ENCODE measurements around the gene CERS3. TPM values are rescaled to one million over a fixed set of nuclear protein-coding genes. Genes with fewer than 3 reads are reported as not detected.

The CERS3 gene
- total and polyA plus RNA-seq, 9 donors, result 0.02 to 0.48 (median 0.15) TPM; not detected in 4

DNA sequence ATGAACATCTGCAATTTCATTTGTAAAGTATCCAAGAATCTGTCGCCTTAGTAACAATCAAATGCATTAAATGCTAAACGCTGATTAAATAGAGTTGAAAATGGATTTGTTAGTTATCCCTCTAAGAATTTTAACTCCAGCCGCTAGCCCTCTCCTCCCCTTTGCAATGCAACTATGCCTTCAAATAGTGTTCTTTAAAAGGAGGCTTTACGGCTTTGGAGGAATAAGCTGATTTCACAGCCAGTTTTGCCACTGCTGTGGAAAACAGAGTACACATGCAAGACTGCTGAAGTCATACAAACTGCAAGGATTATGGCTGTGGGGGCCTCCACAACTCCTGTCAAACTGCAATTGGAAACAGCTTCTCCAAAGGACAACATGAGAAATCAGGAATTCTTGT is 89.2 kb downstream of the CERS3 start:
- TF ChIP-seq, protein P1, sequence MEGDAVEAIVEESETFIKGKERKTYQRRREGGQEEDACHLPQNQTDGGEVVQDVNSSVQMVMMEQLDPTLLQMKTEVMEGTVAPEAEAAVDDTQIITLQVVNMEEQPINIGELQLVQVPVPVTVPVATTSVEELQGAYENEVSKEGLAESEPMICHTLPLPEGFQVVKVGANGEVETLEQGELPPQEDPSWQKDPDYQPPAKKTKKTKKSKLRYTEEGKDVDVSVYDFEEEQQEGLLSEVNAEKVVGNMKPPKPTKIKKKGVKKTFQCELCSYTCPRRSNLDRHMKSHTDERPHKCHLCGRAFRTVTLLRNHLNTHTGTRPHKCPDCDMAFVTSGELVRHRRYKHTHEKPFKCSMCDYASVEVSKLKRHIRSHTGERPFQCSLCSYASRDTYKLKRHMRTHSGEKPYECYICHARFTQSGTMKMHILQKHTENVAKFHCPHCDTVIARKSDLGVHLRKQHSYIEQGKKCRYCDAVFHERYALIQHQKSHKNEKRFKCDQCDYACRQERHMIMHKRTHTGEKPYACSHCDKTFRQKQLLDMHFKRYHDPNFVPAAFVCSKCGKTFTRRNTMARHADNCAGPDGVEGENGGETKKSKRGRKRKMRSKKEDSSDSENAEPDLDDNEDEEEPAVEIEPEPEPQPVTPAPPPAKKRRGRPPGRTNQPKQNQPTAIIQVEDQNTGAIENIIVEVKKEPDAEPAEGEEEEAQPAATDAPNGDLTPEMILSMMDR (IDR thresholded peaks at IDR 0.05), result no peak
- no peaks in the 10 kb centered on the region for H3K27me3 ChIP-seq
- intact Hi-C loops (cut with DNase I), result no loop called here
- H3K27ac ChIP-seq, result no peak overlapping the region
- H3K36me3 ChIP-seq, result no peaks in the 10 kb centered on the region
- no peaks in the 10 kb centered on the region for H3K9me3 ChIP-seq
- 18 to 26% (median 21%) methylated on average over 4 of the region's 4 CpGs for WGBS, 3 donors
- peaks cover 2% of the 10 kb centered on the region for H3K4me1 ChIP-seq (ENCODE audit: insufficient read depth)
- DNase-seq, result no peak
- H3K4me3 ChIP-seq, result no peak overlapping the region

DNA sequence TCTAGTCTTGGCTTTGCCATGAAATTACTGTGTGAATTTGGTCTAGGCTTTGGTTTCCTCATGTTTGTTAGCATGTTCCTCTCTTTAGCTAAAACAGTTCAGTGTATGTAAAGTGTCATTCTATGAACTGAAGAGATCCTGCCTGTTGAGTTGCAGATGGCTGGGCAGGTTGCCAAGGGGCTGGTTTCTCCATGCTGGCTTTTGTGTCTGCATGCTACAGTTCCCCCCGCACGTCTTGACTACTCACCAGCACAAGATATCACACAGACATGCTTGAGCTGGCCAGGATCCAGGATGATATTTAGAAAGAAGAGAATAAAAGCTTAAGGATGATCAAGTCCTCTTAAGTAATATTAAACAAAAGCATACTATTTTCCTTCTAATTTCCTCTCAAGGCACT is 90.2 kb downstream of the CERS3 start:
- H3K4me1 ChIP-seq (ENCODE audit: insufficient read depth), result peaks cover 2% of the 10 kb centered on the region
- H3K9me3 ChIP-seq, result no peaks in the 10 kb centered on the region
- TF ChIP-seq POLR2A (IDR thresholded peaks at IDR 0.05) (no peak), EP300 (IDR thresholded peaks at IDR 0.05) (no peak)
- TF ChIP-seq, protein P1 (IDR thresholded peaks at IDR 0.05), result no peak
- intact Hi-C loops (cut with DNase I), result no loop called here
- H3K27me3 ChIP-seq, result no peaks in the 10 kb centered on the region
- no peak overlapping the region for H3K27ac ChIP-seq
- peak; percentile 73 to 84 (median 78) for DNase-seq
- H3K4me3 ChIP-seq, result no peak overlapping the region
- 1 to 7% (median 2%) methylated on average over 2 of the region's 2 CpGs for WGBS, 3 donors
- no peaks in the 10 kb centered on the region for H3K36me3 ChIP-seq

- Histone ChIP-seq H3K36me3 (no peaks in the 10 kb centered on the region), H3K4me1 (ENCODE audit: insufficient read depth) (peaks cover 2% of the 10 kb centered on the region), H3K4me3 (no peak overlapping the region), H3K27ac (no peak overlapping the region), H3K27me3 (no peaks in the 10 kb centered on the region), H3K9me3 (no peaks in the 10 kb centered on the region)
- WGBS, 3 donors, result 83 to 93% (median 91%) methylated on average over 3 of the region's 3 CpGs
- intact Hi-C loops (cut with DNase I), result no loop called here
- no peak for DNase-seq
- TF ChIP-seq, protein P1 (IDR thresholded peaks at IDR 0.05), result no peak
- no peak for TF ChIP-seq POLR2A (IDR thresholded peaks at IDR 0.05)
- TF ChIP-seq EP300 (IDR thresholded peaks at IDR 0.05), result no peak
Observed at GRCh38 chr15:100437261-100437660, 91.5 kb downstream of the CERS3 start.

- Histone ChIP-seq H3K27me3 (no peaks in the 10 kb centered on the region), H3K4me3 (no peak overlapping the region), H3K4me1 (ENCODE audit: insufficient read depth) (peaks cover 2% of the 10 kb centered on the region), H3K27ac (no peak overlapping the region), H3K9me3 (no peaks in the 10 kb centered on the region), H3K36me3 (no peaks in the 10 kb centered on the region)
- DNase-seq, result no peak
- intact Hi-C loops (cut with DNase I), result no loop called here
- TF ChIP-seq EP300 (IDR thresholded peaks at IDR 0.05) (no peak), POLR2A (IDR thresholded peaks at IDR 0.05) (no peak)
- TF ChIP-seq, protein P1 (IDR thresholded peaks at IDR 0.05), result no peak
- 56 to 68% (median 66%) methylated on average over 6 of the region's 6 CpGs for WGBS, 3 donors
Observed at GRCh38 chr15:100434561-100434960, 94.2 kb downstream of the CERS3 start.

- H3K9me3 ChIP-seq, result no peaks in the 10 kb centered on the region
- intact Hi-C loops (cut with DNase I), result no loop called here
- TF ChIP-seq, protein P1 (IDR thresholded peaks at IDR 0.05), result no peak
- TF ChIP-seq POLR2A (IDR thresholded peaks at IDR 0.05) (no peak), EP300 (IDR thresholded peaks at IDR 0.05) (no peak)
- peaks cover 2% of the 10 kb centered on the region for H3K4me1 ChIP-seq (ENCODE audit: insufficient read depth)
- no peak for DNase-seq
- H3K27ac ChIP-seq, result no peak overlapping the region
- H3K4me3 ChIP-seq, result no peak overlapping the region
- H3K27me3 ChIP-seq, result no peaks in the 10 kb centered on the region
- H3K36me3 ChIP-seq, result no peaks in the 10 kb centered on the region
- WGBS, 3 donors, result 92 to 96% (median 95%) methylated on average over 8 of the region's 8 CpGs
Observed at GRCh38 chr15:100434038-100434437, 94.7 kb downstream of the CERS3 start.
